ENCODE results near the gene ARL8A. TPM values are rescaled to one million over a fixed set of nuclear protein-coding genes. Genes with fewer than 3 reads are reported as not detected.

The ARL8A gene
- total RNA-seq, 4 donors from 2014 or later = 34.9 to 57.5 (median 43.6) TPM

- no peaks in the 10 kb centered on the region for H3K27me3 ChIP-seq
- WGBS, 2 donors (ENCODE audit: low coverage in 1 of 2) = 53 to 70% methylated on average over 3 to 6 of the region's 7 CpGs
- peak overlapping the region in 1 of 4 donors; percentile 16 for H3K27ac ChIP-seq
- no peak overlapping the region for H3K4me3 ChIP-seq
- H3K36me3 ChIP-seq = no peaks in the 10 kb centered on the region
- no peak for TF ChIP-seq CTCF (IDR thresholded peaks at IDR 0.05)
- TF ChIP-seq POLR2A (IDR thresholded peaks at IDR 0.05) = no peak
- TF ChIP-seq POLR2AphosphoS5 (IDR thresholded peaks at IDR 0.05) = no peak
- TF ChIP-seq EP300 (IDR thresholded peaks at IDR 0.05) = no peak
- H3K4me1 ChIP-seq = peaks cover 0 to 7% (median 0%) of the 10 kb centered on the region in 3 donors
- ATAC-seq = peak; percentile 58
- H3K9me3 ChIP-seq = no peaks in the 10 kb centered on the region
Measured at GRCh38 chr1:202085682-202086373, 58.7 kb downstream of the ARL8A start.

GRCh38 chr1:202084791-202085681, 59.5 kb downstream of the ARL8A start:
- Histone ChIP-seq H3K36me3 (no peaks in the 10 kb centered on the region), H3K9me3 (no peaks in the 10 kb centered on the region), H3K4me3 (no peak overlapping the region), H3K27ac (no peak overlapping the region), H3K4me1 (peaks cover 0 to 7% (median 0%) of the 10 kb centered on the region in 3 donors), H3K27me3 (no peaks in the 10 kb centered on the region)
- no peak for TF ChIP-seq CTCF (IDR thresholded peaks at IDR 0.05)
- TF ChIP-seq EP300 (IDR thresholded peaks at IDR 0.05) = no peak
- TF ChIP-seq POLR2AphosphoS5 (IDR thresholded peaks at IDR 0.05) = no peak
- no peak for TF ChIP-seq POLR2A (IDR thresholded peaks at IDR 0.05)
- ATAC-seq = no peak
- 49 to 70% methylated on average over 6 to 9 of the region's 16 CpGs for WGBS, 2 donors (ENCODE audit: low coverage in 1 of 2)

Small RNA genes lying within 50 kb of the gene (small RNA-seq; reads per million reads assigned to genes)
- 0 reads per million in 4 donors for gene CRIP1P3

Other genes with a start within 250 kb of the ARL8A start
- 1,000 to 10,000 TPM; 1,267 to 1,570 (median 1,475) TPM for gene LMOD1, start 198.2 kb downstream of the ARL8A start, total RNA-seq
- 10 to 100 TPM; 37.8 to 40.9 (median 38.5) TPM for gene TIMM17A, start 189.2 kb downstream of the ARL8A start, total RNA-seq
- gene RNPEP, start 162.1 kb downstream of the ARL8A start, total RNA-seq = 10 to 100 TPM; 23.0 to 40.0 (median 34.7) TPM
- 10 to 100 TPM in 1 of 4 donors, under 1 TPM in 3; 0.54 to 30.6 (median 0.74) TPM for gene ELF3, start 134.2 kb downstream of the ARL8A start, total RNA-seq
- gene GPR37L1, start 21.8 kb downstream of the ARL8A start, total RNA-seq = under 1 TPM; 0.16 to 0.39 (median 0.27) TPM
- gene PTPN7, start 15.9 kb upstream of the ARL8A start, total RNA-seq = 1 to 10 TPM in 3 of 4 donors, under 1 TPM in 1; 0.78 to 2.0 (median 1.7) TPM
- gene LGR6, start 49.1 kb upstream of the ARL8A start, total RNA-seq = 1 to 10 TPM in 1 of 4 donors, under 1 TPM in 3; 0.12 to 2.8 (median 0.48) TPM
- 1 to 10 TPM in 3 of 4 donors, not detected in 1; 1.7 to 7.3 (median 6.4) TPM for gene UBE2T, start 197.2 kb upstream of the ARL8A start, total RNA-seq
- gene PPP1R12B, start 204.0 kb upstream of the ARL8A start, total RNA-seq = 1,000 to 10,000 TPM in 2 of 4 donors, 100 to 1,000 TPM in 2; 747 to 1,375 (median 979) TPM